GM18951 (cell line): ENCODE measurements around the gene GEMIN7.

ENCODE experiments used
- POLR2A ChIP-seq: IDR thresholded peaks from 4 replicates; pipeline ENCODE4 v1.6.1; 2011; ENCODE audit warnings: mild to moderate bottlenecking; ENCODE audit not compliant: insufficient read length, insufficient read depth; ENCODE audit errors: extremely low read depth
- in situ Hi-C: fragments of 300-500 bp; cut with MboI; formaldehyde crosslinking; loops from one replicate; pipeline ENCODE4 v1.12.0; 2022; ENCODE audit warnings: low sequenced_read_pairs, mixed read lengths, inconsistent platforms; ENCODE audit not compliant: unreplicated experiment

GEMIN7 gene

DNA sequence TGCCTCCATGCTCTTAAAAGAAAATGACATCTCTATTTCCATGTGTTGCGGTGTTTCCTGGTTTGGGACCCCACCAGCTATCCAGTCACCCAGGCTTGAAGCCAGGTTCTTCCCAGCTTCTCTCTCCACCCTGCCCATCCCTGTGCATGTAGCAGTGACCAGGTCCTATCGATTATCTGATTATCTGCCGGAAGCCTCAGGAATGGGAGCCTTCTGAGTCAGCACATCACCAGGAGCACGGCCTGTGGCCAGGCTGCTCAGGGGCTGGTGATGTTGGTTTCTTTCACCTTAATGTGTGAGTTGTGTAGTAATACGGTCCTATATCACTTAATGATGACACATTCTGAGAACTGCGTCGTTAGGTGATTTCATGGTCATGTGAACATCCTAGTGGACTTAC, 47.6 kb downstream of the GEMIN7 start:
- in situ Hi-C loops: no loop called here

DNA sequence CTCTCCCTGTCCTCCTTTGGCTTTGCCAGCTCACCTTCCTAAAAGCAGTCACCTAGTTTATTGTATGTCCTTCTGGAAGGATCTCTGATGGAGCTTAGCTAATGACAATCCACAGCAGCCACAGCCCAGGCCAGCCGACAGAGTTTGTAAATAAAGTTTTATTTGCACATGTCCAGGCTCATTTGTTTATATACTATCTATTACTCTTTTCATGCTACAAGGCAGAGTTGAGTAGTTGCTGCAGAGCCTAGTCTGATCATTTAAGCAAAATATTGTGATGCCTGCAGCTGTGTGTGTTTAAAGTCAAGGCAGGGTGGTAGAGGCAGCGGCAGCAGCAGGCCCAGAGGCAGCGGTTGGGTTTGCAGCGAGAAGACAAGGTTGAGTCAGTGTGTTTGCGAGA, 49.1 kb downstream of the GEMIN7 start:
- in situ Hi-C loops: no loop called here
- TF ChIP-seq POLR2A: no peak

More for the DNA sequence above, 47.6 kb downstream of the GEMIN7 start:
- no peak for TF ChIP-seq POLR2A

DNA sequence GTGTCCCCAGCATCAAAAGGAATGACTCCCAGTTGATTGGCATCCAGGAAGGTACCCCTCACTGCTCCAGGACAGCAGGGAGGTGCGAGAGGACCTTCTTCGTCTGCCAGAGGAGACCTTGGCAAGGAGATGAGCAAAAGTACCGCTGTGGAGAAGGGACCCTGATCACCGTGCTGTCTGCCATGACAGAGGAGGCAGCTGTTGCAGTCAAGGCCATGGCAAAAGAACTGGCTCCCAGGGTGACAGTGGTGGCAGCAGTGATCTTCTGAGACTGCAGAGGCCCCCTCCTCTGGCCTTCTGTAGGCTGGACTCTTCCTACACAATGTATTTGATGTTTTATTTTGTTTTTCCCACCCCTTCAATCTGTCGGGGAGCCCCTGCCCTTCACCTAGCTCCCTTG, 49.7 kb downstream of the GEMIN7 start:
- TF ChIP-seq POLR2A: no peak
- in situ Hi-C loops: no loop called here

DNA sequence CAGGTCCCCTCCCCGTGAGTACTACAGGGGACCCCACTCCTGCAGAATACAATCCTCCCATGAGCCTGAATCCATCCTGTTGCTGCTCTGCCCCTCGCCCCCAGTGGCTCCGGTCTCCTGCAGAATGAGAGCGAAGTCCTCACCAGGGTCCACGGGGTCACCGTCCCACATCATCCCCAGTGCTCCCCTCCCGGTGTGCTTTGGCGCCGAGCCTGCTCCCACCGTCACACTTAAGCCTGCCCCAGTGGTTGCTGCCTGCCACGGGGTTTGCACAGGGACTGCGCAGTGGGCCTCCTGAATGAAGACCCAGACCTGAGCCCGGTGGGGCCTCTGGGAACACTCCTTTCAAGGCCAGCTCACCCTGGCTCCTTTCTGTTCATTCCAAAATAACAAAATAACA, 51.2 kb downstream of the GEMIN7 start:
- TF ChIP-seq POLR2A: no peak
- in situ Hi-C loops: no loop called here

DNA sequence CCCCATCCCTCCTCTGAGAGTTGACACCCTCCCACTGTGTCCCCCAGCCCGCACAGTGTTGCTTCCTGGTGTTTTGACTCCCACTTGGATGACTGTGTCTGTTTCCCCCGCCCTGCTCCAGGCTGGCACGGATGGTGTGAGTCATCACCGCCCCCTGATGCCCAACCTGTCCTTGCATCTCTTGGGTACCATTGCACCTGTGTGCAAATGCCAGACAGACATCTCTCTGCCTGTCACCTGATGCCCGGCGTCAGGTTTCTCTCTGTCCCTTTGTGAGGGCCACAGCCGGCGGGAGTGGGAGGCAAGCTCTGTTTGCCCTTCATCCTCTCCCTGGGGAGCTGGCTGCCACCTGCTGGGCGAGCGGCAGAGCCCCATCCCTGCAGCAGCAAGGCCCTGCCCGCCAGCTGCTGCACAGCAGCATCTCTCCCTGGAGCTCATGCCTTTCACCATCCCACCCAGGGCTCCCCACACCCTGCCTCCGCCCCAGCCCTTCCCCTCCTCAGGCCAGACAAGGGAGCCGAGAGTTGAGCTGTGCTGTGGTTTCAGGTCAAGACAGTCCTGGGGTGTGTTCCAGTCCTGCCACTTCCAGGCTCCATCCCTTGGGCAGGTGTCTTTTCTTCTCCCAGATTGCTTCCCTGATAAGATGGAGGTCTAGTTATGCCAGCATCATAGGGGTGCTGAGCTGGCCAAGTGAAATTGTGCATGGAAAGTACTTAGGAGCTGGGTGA, 52.0 kb downstream of the GEMIN7 start:
- TF ChIP-seq POLR2A: no peak

DNA sequence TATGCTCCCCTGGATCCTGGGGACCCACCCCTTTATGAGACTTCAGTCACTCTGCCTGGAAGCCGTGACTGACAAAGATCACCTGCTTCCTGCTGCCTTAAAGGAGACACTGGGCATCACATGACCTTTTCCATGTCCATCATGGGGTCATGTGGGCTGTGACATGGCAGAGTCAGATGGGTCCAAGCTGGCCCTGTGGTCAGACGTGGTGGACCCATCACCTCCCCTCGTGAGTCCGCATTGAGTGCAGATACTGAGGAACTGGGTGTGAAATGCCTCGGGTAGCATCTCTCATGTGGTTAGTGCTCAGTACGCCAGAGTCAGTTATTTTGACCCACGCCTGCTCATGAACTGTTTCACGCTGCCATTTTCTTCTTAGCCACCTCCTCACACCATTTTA, 54.6 kb downstream of the GEMIN7 start:
- TF ChIP-seq POLR2A: no peak
- in situ Hi-C loops: no loop called here

More for the DNA sequence above, 52.0 kb downstream of the GEMIN7 start:
- in situ Hi-C loops: no loop called here

DNA sequence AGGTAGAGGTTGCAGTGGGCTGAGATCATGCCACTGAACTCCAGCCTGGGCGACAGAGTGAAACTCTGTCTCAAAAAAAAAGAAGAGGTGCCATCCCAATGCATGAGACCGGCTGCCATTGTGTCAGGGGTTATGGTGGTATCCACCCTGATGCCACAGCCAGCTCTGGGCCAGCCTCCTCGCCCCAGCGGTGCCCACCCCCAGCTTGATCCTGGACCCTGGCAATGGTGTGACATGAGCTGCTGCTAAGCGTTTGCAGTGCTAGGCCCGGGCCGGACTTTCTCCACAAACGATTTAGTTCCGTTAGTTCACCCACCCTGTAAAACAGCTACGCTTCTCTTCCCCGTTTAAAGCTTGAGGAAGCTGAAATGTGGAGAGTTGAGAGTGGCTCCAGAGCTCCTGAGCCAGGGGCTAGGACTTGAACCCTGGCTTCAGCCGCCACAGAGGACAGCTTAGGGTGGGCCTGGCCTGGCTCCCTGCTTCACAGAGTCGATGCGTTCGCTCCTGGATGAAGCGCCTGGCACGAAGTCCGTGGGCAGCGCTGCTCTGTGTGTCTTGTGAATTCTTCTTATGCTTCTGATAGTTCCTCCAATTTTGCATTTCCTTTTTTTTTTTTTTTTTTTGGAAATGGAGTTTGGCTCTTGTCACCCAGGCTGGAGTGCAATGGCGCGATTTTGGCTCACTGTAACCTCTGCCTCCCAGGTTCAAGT, 56.3 kb downstream of the GEMIN7 start:
- in situ Hi-C loops: no loop called here
- no peak for TF ChIP-seq POLR2A

DNA sequence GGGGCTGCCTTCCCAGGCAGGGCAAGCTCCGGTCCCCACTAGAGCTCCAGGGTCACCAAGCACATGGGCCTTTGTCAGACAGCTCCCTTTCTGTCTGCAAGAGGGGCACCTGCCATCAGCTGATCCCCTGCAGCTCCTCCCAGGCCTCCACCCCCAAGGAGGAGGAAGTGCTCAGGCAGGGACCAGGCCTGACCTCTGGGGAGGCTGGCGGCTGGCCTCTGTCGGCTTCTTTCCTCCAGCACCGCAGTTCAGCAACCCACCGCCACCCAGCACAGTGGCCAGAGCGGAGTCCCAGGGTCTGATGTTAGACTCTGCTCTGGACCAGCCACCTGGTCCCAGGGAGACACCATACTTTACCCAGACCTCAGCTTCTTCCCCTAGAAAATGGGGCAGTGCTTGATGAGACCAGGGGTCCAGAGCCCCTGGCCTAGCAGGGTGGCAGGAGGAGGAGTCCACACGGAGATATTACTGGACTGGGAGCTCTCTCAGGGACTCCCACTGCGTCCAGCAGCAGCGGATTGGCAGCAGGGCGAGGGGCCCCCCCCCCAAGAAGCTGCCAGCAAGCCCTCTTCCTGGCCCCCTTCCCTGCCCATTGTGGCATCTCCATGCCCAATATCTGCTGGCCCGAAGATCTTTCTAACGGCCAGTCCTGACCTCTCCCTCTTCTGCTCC, 57.6 kb downstream of the GEMIN7 start:
- TF ChIP-seq POLR2A: peak; percentile 43
- in situ Hi-C loops: no loop called here

DNA sequence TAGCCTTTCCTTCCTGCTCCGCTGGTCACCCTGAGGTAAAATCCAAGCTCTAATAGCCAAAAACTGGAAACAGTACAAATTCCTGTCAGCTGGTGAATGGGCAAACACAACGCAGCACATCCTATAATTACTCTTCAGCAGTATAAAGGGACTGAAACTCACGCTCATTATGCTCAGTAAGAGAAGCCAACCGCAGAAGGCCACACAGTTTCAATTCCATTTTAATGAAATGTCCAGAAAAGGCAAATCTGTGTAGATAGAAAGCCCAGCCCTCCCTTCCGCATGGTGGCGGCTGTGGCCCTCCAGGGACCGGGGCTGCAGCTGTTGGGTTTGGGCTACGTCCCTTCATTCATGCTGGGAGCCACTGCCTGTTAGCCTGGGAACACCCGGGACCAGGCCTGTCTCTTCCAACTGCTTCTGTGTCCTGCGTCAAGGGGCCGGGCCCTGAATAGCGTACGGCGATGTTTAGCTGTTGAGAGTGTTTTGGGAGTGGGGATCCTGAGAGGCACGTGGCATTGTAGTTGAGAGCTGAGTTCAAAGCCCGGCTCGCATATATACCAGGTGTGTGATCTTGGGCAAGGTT, 58.2 kb downstream of the GEMIN7 start:
- in situ Hi-C loops: no loop called here
- TF ChIP-seq POLR2A: peak; percentile 54

DNA sequence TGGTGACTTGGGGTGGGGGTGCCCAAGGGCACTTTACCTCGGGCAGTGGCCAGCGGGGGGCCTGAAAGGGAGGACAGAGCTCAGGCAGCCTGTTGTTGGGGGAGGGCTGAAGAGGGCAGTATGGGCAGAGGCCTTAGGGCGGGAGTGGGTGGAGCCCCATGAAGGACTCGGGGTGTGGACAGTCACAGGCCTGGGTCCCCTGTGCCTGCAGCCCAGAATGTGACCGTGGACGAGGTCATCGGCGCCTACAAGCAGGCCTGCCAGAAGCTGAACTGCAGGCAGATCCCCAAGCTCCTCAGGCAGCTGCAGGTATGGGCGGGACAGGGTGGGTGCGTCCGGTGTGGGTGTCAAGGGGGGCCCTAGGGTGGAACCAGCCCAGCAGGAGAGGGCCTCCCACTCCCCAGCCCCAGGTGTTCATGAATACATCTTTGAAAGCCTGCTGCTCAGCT, 59.3 kb downstream of the GEMIN7 start:
- no peak for TF ChIP-seq POLR2A
- in situ Hi-C loops: no loop called here

DNA sequence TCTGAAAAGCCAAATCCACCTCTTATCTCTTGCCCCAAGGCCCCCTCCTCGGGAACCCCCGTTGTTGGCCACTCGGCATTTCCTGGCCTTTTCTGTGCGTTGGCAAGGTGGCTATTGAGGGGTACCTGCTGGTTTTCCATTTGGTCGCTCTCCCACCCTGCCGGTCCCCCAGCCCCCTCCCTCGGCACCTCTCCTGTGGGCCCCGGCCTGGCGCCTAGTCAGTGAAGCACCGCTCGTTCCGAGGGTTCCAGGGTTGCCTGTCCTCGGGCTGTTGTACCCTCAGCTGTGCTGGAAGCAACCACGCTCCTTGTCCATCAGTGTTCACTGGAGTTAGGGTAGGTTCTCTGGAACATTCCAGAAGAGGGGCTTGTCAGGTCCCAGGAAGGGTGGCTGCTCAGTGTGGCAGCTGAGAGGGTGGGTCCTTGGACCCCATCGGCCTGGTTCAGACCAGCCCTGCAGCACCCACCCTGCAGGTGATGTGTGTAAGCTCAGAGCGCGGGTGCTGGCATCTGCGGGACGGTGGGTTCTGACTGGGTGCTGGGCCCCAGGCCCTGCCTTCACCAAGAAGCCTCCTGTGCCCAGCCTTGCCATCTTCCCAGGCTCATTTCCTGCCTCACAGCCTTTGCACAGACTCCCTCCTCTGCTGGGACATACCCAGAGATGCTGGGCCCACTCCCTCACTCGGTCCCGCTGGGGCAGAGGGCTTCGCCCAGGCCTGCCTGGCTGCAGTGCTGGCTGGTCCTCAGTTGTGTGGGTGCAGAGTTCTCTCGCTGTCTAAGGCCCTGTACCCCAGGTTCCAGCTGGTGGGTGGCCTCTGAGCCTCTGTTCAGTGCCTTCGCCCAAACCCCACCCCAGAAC, 60.5 kb downstream of the GEMIN7 start:
- in situ Hi-C loops: no loop called here
- no peak for TF ChIP-seq POLR2A

DNA sequence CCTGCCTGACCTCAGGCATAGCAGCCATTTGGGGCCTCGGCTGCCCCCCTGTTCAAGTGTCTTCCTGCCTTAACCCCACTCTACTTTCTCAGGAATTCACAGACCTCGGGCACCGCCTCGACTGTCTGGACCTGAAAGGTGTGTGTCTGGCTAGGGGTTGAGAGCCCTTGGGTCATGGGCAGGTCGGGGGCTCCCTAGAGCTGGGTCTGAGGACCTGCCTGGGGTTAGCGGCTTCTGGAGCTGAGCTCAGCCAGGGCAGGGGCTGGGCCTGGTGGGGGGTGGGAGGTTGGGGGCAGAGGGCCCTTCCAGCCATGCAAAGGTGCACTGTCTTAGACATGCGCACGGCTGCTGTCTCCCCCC, 61.1 kb downstream of the GEMIN7 start:
- in situ Hi-C loops: no loop called here
- TF ChIP-seq POLR2A: no peak

DNA sequence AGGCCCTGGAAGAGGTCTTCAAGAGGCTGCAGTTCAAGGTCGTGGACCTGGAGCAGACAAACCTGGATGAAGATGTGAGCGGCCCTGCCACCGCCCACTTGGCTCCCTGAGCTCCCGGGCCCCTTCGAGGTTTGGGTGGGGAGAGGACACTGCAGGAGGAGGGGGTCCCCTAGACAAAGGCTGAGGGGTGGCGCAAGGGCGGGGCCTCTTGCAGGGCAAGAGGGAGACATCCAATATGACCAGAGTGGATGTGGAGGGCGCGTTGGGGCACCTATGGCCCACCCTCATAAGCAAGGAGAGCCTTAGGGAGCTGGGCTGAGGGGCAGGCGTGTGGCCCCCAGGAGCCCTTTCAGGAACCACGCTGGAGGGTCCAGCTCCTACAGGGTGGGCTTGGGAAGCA, 61.5 kb downstream of the GEMIN7 start:
- in situ Hi-C loops: no loop called here
- TF ChIP-seq POLR2A: no peak
